OCI-LY3 (cell line): ENCODE results near the gene SLC25A6.

Source experiments
- H2AFZ ChIP-seq: fragments of 200-600, 300-600 bp; shearing (Covaris generic); 2 replicates; pipeline ENCODE4 v1.6.0; 2014; ENCODE audit warnings: antibody characterized with exemption, low read depth, low read length
- H3K27ac ChIP-seq: fragments of 200-600, 300-600 bp; sonication (generic); 2 replicates; pipeline ENCODE4 v1.5.1; 2014; ENCODE audit warnings: mild to moderate bottlenecking, low read length, moderate library complexity, mixed read lengths
- H3K27me3 ChIP-seq: fragments of 200-600, 300-600 bp; sonication (generic); 2 replicates; pipeline ENCODE4 v1.6.1; 2014; ENCODE audit warnings: low read depth, low read length, mixed read lengths
- H3K36me3 ChIP-seq: fragments of 200-600, 300-600 bp; sonication (generic); replicated peaks from 2 replicates; pipeline ENCODE3; 2014; ENCODE audit warnings: low read depth, low read length, mixed read lengths
- H3K4me1 ChIP-seq: fragments of 300-600, 200-600 bp; sonication (generic); 2 replicates; pipeline ENCODE4 v1.6.1; 2014; ENCODE audit warnings: low read length, mixed read lengths
- H3K4me2 ChIP-seq: fragments of 200-600, 300-600 bp; sonication (generic); 2 replicates; pipeline ENCODE4 v1.6.1; 2014; ENCODE audit warnings: low read length, mixed read lengths
- H3K4me3 ChIP-seq: fragments of 300-600, 200-600 bp; sonication (generic); 2 replicates; pipeline ENCODE4 v1.5.1; 2014; ENCODE audit warnings: antibody characterized with exemption, mild to moderate bottlenecking, low read length, moderate library complexity
- H3K79me2 ChIP-seq: fragments of 300-600, 200-600 bp; shearing (Covaris generic); 2 replicates; pipeline ENCODE4 v1.6.1; 2014; ENCODE audit warnings: mild to moderate bottlenecking, low read length, mixed read lengths
- H3K9ac ChIP-seq: fragments of 300-600, 200-600 bp; shearing (Covaris generic); 2 replicates; pipeline ENCODE4 v1.6.0; 2014; ENCODE audit warnings: mild to moderate bottlenecking, low read length, moderate library complexity
- H3K9me3 ChIP-seq: fragments of 200-600, 300-600 bp; shearing (Covaris generic); 2 replicates; pipeline ENCODE4 v1.6.1; 2014; ENCODE audit warnings: low read length, mixed read lengths; ENCODE audit not compliant: insufficient read depth
- H4K20me1 ChIP-seq: fragments of 200-600, 300-600 bp; sonication (generic); 2 replicates; pipeline ENCODE4 v1.6.1; 2016; ENCODE audit warnings: low read length, mixed read lengths; ENCODE audit not compliant: insufficient read depth
- CTCF ChIP-seq: fragments of 200-600, 300-600 bp; sonication (generic); IDR thresholded peaks from 2 replicates; pipeline ENCODE4 v1.5.1; 2014; ENCODE audit warnings: antibody characterized with exemption, low read length, low read depth
- EZH2phosphoT487 ChIP-seq: fragments of 200-600 bp; shearing (Covaris generic); IDR thresholded peaks from 2 replicates; pipeline ENCODE4 v1.6.1; 2018; ENCODE audit warnings: antibody characterized with exemption, mixed run types, low read depth

SLC25A6 gene

GRCh38 chrX:1391707-1392375, at the start of gene SLC25A6:
Gene SLC25A6 (minus strand): TSS chrX:1392113. CDS start chrX:1392009, 104 bp downstream.
- Histone ChIP-seq H3K27ac (peak within 1 kb of the TSS; percentile 91), H3K4me3 (peak within 1 kb of the TSS; percentile 92), H3K9ac (peak within 1 kb of the TSS; percentile 98), H3K36me3 (peaks cover 65% of the 10 kb centered on the region), H3K4me1 (peaks cover 17% of the 10 kb centered on the region), H3K27me3 (no peaks in the 10 kb centered on the region), H4K20me1 (peaks cover 58% of the 10 kb centered on the region), H3K9me3 (no peaks in the 10 kb centered on the region), H2AFZ (peak within 1 kb of the TSS; percentile 54; the same call in 1 of the 2 replicates), H3K79me2 (peaks cover 93% of the 10 kb centered on the region), H3K4me2 (peak within 1 kb of the TSS; percentile 91)
- TF ChIP-seq CTCF: peak; percentile 10; the same call in 1 of the 2 replicates
- no peak for TF ChIP-seq EZH2phosphoT487

GRCh38 chrX:1440506-1440905, 48.6 kb upstream of the SLC25A6 start:
- no peak overlapping the region for H3K4me2 ChIP-seq
- no peaks in the 10 kb centered on the region for H3K9me3 ChIP-seq
- peaks cover 74% of the 10 kb centered on the region for H3K36me3 ChIP-seq
- TF ChIP-seq EZH2phosphoT487 (no peak), CTCF (no peak)
- H2AFZ ChIP-seq: no peak overlapping the region
- H3K27me3 ChIP-seq: no peaks in the 10 kb centered on the region
- H4K20me1 ChIP-seq: peaks cover 26% of the 10 kb centered on the region
- H3K79me2 ChIP-seq: peaks cover 43% of the 10 kb centered on the region
- H3K27ac ChIP-seq: no peak overlapping the region
- no peaks in the 10 kb centered on the region for H3K4me1 ChIP-seq
- no peak overlapping the region for H3K4me3 ChIP-seq
- no peak overlapping the region for H3K9ac ChIP-seq

- H2AFZ ChIP-seq: no peak overlapping the region
- H3K36me3 ChIP-seq: peaks cover 60% of the 10 kb centered on the region
- TF ChIP-seq CTCF: no peak
Observed at GRCh38 chrX:1435241-1435895, 43.5 kb upstream of the SLC25A6 start.

GRCh38 chrX:1434871-1435240, 42.9 kb upstream of the SLC25A6 start:
- Histone ChIP-seq H3K4me1 (no peaks in the 10 kb centered on the region), H3K9me3 (no peaks in the 10 kb centered on the region), H3K9ac (no peak overlapping the region), H3K27ac (no peak overlapping the region), H3K27me3 (no peaks in the 10 kb centered on the region), H3K4me2 (no peak overlapping the region), H4K20me1 (no peaks in the 10 kb centered on the region), H3K4me3 (no peak overlapping the region), H2AFZ (no peak overlapping the region), H3K79me2 (0 out of 2 replicates have a peak, but pooled peaks cover 4% of the 10 kb centered on the region), H3K36me3 (peaks cover 61% of the 10 kb centered on the region)
- TF ChIP-seq CTCF: no peak
- no peak for TF ChIP-seq EZH2phosphoT487

More at GRCh38 chrX:1435241-1435895, 43.5 kb upstream of the SLC25A6 start:
- Histone ChIP-seq H3K9me3 (no peaks in the 10 kb centered on the region), H3K27ac (no peak overlapping the region), H3K4me3 (no peak overlapping the region), H4K20me1 (no peaks in the 10 kb centered on the region), H3K4me2 (no peak overlapping the region), H3K9ac (no peak overlapping the region), H3K4me1 (no peaks in the 10 kb centered on the region), H3K79me2 (0 out of 2 replicates have a peak, but pooled peaks cover 4% of the 10 kb centered on the region), H3K27me3 (no peaks in the 10 kb centered on the region)
